Panc1 (cell line): ENCODE data around the gene NOL9. TPM values are rescaled to one million over a fixed set of nuclear protein-coding genes. Genes with fewer than 3 reads are reported as not detected.

Experiments
- ATAC-seq: fragments of 200-7000 bp; cut with Tn5 transposase; 2 replicates; pipeline ENCODE4 v1.9.1; 2020; ENCODE audit warnings: mild to moderate bottlenecking, moderate library complexity
- BruUV-seq: library from RNA; stranded (reverse); fragments of 400-500 nt; replicated peaks from 2 replicates; lab custom pipeline; 2021; lab: Mats Ljungman, UMichigan
- CTCF ChIA-PET: fragments of 300-600 bp; sonication (Branson Sonifier 250); formaldehyde crosslinking; loops from one replicate; lab custom pipeline; 2022; ENCODE audit warnings: antibody characterized with exemption; lab: Charles Lee
- POLR2A ChIA-PET: fragments of 300-600 bp; sonication (Branson Sonifier 250); formaldehyde crosslinking; loops from one replicate; lab custom pipeline; 2022; ENCODE audit warnings: antibody characterized with exemption; lab: Charles Lee
- DNase-seq: peaks from one replicate; pipeline ENCODE4 v3.0.0-alpha.2; 2010; ENCODE audit warnings: low read depth, low spot score
- H3K27ac ChIP-seq: 2 replicates; pipeline ENCODE4 v1.5.1; 2011; ENCODE audit warnings: mild to moderate bottlenecking, low read length, inconsistent platforms
- H3K27me3 ChIP-seq: fragments of 200-500 bp; sonication (Bioruptor generic); 2 replicates; pipeline ENCODE4 v1.6.0; 2014; ENCODE audit warnings: low read length, inconsistent platforms; ENCODE audit not compliant: control insufficient read depth, insufficient read depth
- H3K36me3 ChIP-seq: fragments of 200-500 bp; sonication (Bioruptor generic); 2 replicates; pipeline ENCODE4 v1.5.1; 2014; ENCODE audit warnings: inconsistent platforms, mild to moderate bottlenecking, low read length, moderate library complexity; ENCODE audit not compliant: control insufficient read depth, insufficient read depth
- H3K4me1 ChIP-seq: 2 replicates; pipeline ENCODE4 v1.5.1; 2011; ENCODE audit warnings: inconsistent platforms, mild to moderate bottlenecking, low read length, moderate library complexity; ENCODE audit not compliant: control insufficient read depth, insufficient read depth
- H3K4me3 ChIP-seq, 2 experiments: 2 replicates each; pipeline ENCODE4 v1.5.1; 2011 to 2012; ENCODE audit warnings: low read depth in 2 of 2, low read length in 2 of 2, mild to moderate bottlenecking in 2 of 2, inconsistent platforms in 1 of 2, moderate library complexity in 1 of 2
- H3K9me3 ChIP-seq: fragments of 200-500 bp; sonication (Bioruptor generic); 2 replicates; pipeline ENCODE4 v1.5.1; 2014; ENCODE audit warnings: low read depth, mild to moderate bottlenecking, inconsistent platforms, low read length, moderate library complexity; ENCODE audit not compliant: control insufficient read depth, insufficient read depth
- POLR2AphosphoS5 ChIP-seq: IDR thresholded peaks from 2 replicates; pipeline ENCODE4 v1.6.1; 2012; ENCODE audit warnings: mild to moderate bottlenecking, low read depth, low read length, moderate library complexity
- SIN3A ChIP-seq: IDR thresholded peaks from 2 replicates; pipeline ENCODE4 v1.6.1; 2012; ENCODE audit warnings: low read depth, mild to moderate bottlenecking, low read length, moderate library complexity, borderline replicate concordance; ENCODE audit not compliant: insufficient read depth
- TCF7L2 ChIP-seq: IDR thresholded peaks from 2 replicates; pipeline ENCODE4 v1.6.1; 2011; ENCODE audit warnings: mild to moderate bottlenecking, low read depth, low read length, inconsistent platforms
- in situ Hi-C: cut with HindIII; loops from 2 replicates; pipeline ENCODE4 v1.10.0; 2016; ENCODE audit warnings: low sequenced_read_pairs, low pct_unique_long_range_greater_than_20kb
- intact Hi-C: fragments of 100-400 bp; cut with micrococcal nuclease; formaldehyde crosslinking; loops from one replicate; pipeline ENCODE4 v1.10.0; 2022; ENCODE audit not compliant: unreplicated experiment
- total RNA-seq: library from RNA; stranded (reverse); gene quantifications from one replicate; pipeline ENCODE4 v1.2.1, GENCODE V29; 2021; ENCODE audit not compliant: unreplicated experiment
- TF ChIP-seq, protein P1 (sequence below): fragments of 450-650 bp; IDR thresholded peaks from 2 replicates; pipeline ENCODE4 v1.5.1; 2017; ENCODE audit warnings: mild to moderate bottlenecking
- TF ChIP-seq, protein P2 (sequence below), 2 experiments: IDR thresholded peaks; 2 replicates each; pipeline ENCODE4 v1.6.1; 2011 to 2012; ENCODE audit warnings: low read depth in 2 of 2, control low read depth in 1 of 2, low read length in 1 of 2, mild to moderate bottlenecking in 1 of 2, moderate library complexity in 1 of 2; ENCODE audit not compliant: insufficient read depth in 1 of 2

The NOL9 gene
- total RNA-seq, 1 experiment from 2014 or later, result 46.4 TPM

DNA sequence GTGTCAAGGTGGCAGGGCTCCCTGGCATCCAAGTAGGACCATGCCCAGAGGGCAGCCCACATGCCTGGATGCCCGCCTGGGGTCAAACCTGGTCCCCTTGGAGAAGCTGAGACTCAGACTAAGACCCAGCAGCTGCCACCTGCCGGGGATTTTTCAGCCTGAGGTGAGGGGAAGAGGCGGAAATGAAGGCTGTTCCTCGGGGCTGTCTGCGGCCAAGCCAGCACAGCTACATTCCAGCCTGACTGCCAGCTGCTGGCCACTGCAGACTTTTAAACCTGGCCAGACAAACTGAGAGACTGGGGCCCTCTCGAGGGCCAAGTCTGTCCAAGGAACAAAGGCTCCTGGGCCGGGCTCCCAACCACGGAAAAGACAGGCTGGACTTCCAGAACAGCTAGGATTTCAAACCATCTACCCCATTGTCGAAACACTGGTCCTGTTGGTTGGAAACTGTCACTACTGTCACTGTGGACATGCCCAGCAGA lies 41.0 kb downstream of the NOL9 start:
- H3K36me3 ChIP-seq, result no peaks in the 10 kb centered on the region
- no peaks in the 10 kb centered on the region for H3K9me3 ChIP-seq
- no peaks in the 10 kb centered on the region for H3K27me3 ChIP-seq
- intact Hi-C loops (no loop called here), in situ Hi-C loops (no loop called here)
- no peak overlapping the region for H3K27ac ChIP-seq
- BruUV-seq, result no TSS peak
- ChIA-PET CTCF (no interaction called here), POLR2A (no interaction called here)
- peaks cover 4% of the 10 kb centered on the region for H3K4me1 ChIP-seq
- DNase-seq (no peak), ATAC-seq (peak; percentile 26)
- no peak overlapping the region for H3K4me3 ChIP-seq
- TF ChIP-seq, protein P1, sequence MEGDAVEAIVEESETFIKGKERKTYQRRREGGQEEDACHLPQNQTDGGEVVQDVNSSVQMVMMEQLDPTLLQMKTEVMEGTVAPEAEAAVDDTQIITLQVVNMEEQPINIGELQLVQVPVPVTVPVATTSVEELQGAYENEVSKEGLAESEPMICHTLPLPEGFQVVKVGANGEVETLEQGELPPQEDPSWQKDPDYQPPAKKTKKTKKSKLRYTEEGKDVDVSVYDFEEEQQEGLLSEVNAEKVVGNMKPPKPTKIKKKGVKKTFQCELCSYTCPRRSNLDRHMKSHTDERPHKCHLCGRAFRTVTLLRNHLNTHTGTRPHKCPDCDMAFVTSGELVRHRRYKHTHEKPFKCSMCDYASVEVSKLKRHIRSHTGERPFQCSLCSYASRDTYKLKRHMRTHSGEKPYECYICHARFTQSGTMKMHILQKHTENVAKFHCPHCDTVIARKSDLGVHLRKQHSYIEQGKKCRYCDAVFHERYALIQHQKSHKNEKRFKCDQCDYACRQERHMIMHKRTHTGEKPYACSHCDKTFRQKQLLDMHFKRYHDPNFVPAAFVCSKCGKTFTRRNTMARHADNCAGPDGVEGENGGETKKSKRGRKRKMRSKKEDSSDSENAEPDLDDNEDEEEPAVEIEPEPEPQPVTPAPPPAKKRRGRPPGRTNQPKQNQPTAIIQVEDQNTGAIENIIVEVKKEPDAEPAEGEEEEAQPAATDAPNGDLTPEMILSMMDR, result no peak
- TF ChIP-seq POLR2AphosphoS5 (no peak), SIN3A (no peak), TCF7L2 (no peak)
- TF ChIP-seq, protein P2, sequence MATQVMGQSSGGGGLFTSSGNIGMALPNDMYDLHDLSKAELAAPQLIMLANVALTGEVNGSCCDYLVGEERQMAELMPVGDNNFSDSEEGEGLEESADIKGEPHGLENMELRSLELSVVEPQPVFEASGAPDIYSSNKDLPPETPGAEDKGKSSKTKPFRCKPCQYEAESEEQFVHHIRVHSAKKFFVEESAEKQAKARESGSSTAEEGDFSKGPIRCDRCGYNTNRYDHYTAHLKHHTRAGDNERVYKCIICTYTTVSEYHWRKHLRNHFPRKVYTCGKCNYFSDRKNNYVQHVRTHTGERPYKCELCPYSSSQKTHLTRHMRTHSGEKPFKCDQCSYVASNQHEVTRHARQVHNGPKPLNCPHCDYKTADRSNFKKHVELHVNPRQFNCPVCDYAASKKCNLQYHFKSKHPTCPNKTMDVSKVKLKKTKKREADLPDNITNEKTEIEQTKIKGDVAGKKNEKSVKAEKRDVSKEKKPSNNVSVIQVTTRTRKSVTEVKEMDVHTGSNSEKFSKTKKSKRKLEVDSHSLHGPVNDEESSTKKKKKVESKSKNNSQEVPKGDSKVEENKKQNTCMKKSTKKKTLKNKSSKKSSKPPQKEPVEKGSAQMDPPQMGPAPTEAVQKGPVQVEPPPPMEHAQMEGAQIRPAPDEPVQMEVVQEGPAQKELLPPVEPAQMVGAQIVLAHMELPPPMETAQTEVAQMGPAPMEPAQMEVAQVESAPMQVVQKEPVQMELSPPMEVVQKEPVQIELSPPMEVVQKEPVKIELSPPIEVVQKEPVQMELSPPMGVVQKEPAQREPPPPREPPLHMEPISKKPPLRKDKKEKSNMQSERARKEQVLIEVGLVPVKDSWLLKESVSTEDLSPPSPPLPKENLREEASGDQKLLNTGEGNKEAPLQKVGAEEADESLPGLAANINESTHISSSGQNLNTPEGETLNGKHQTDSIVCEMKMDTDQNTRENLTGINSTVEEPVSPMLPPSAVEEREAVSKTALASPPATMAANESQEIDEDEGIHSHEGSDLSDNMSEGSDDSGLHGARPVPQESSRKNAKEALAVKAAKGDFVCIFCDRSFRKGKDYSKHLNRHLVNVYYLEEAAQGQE (IDR thresholded peaks at IDR 0.05; ENCODE audit: insufficient read depth in 1 of 2, low read depth in 2 of 2, low read length in 1 of 2), result no peak

DNA sequence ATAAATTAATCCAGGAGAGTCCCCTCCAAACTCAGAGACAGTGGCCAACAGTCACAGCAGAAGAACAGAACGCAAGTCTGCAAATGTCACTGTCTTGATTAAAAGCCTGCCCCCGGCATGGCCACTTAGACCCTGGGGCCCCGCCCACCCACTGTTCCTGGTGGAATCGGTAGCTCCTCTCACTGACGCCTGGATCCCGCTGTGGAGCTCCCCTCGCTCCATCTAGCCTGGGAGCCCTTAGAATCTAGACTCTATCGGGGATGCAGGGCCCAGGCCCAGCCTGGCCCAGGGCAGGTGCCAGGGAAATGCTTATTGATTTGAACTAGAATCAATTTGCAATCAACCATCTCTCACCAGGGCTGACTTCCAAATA lies 41.4 kb downstream of the NOL9 start:
- Histone ChIP-seq H3K4me3 (no peak overlapping the region), H3K36me3 (no peaks in the 10 kb centered on the region), H3K27ac (no peak overlapping the region), H3K4me1 (peaks cover 4% of the 10 kb centered on the region), H3K27me3 (no peaks in the 10 kb centered on the region), H3K9me3 (no peaks in the 10 kb centered on the region)
- ATAC-seq (no peak), DNase-seq (no peak)
- BruUV-seq, result no TSS peak
- intact Hi-C loops, result no loop called here
- CTCF ChIA-PET, result no interaction called here
- in situ Hi-C loops, result no loop called here
- POLR2A ChIA-PET, result no interaction called here
- TF ChIP-seq, protein P2 (IDR thresholded peaks at IDR 0.05; ENCODE audit: insufficient read depth in 1 of 2, low read depth in 2 of 2, low read length in 1 of 2), result no peak
- TF ChIP-seq, protein P1, result no peak
- TF ChIP-seq POLR2AphosphoS5 (no peak), SIN3A (no peak), TCF7L2 (no peak)
